Activated CD8-positive, alpha-beta memory T cell treated with anti-CD3 and anti-CD28 coated beads, Interleukin-2, amount 50 U/mL, for 4 hours (primary cell): Measurements from ENCODE around the gene GJC2.

Experiments used
- DNase-seq: peaks from one replicate; pipeline ENCODE4 v3.0.0-alpha.2; 2020

Gene GJC2

DNA sequence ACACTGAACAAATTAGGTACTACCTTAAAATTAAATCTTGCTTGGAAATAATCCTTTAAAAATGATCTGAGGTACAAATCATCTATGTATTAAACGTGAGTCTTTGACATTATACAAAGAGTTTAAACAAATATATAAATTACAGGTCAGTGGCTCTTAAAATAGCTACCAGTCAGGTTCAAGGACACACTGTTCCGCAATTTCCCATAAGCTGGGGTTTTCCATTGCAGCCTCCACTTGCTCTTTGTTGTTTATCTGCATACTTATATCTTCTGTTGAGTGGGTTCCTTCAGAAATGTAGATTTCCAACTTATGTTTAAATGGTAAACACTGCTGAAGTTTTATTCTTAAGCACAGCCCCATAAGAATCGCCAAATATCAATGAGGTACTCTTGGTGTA lies 34.9 kb upstream of the GJC2 start:
- no peak for DNase-seq

GRCh38 chr1:228117335-228117734 lies 32.4 kb upstream of the GJC2 start:
- no peak for DNase-seq

DNA sequence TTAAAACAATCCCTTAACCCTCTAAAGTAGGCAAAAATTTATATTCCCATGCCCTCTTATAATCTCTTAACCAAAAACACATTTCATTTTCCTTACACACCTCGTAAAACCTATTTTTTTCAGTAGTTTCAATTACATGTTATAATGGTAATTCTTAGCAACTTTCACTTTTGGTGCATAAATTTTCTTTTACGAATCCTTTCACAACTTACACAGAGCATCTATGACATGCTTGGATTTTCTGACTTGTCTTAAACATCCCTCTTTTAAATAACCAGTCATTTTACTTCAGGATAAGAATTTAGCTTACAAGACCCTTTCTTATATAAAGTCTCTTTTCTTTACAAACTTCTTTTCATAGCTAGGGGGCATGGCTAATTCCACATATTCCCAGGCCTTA lies 31.7 kb upstream of the GJC2 start:
- no peak for DNase-seq

- DNase-seq, result no peak
Measured at GRCh38 chr1:228120351-228120750, 29.4 kb upstream of the GJC2 start.

DNA sequence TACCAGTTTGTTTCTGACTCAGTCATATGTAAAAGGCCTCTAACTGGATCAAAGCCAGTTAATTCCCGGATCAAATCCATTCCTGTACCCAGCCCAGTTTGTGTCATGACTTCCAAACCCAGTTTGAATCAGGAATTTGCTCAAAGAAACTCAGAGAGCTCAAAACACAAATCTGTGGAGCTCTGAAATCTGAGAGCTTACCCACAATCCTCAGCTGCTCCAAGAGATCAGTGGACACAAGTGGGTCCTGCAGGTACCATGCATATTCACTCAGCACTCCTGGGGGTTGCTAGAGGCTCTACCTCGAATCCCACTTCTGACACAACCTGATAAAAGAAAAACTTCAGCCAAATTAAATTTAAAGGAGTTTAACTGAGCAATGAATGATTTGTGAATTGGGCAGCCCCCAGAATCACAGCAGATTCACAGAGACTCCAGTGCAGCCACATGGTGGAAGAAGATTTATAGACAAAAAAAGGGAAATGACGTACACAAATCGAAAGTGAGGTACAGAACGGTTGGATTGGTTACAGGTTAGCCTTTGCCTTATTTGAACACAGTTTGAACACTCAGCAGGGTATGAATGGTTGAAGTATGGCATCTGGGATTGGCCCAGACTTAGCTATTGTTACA lies 28.8 kb upstream of the GJC2 start:
- no peak for DNase-seq

- no peak for DNase-seq
Measured at GRCh38 chr1:228122921-228123441, 26.7 kb upstream of the GJC2 start.

- no peak for DNase-seq
Measured at GRCh38 chr1:228123505-228123904, 26.2 kb upstream of the GJC2 start.

DNA sequence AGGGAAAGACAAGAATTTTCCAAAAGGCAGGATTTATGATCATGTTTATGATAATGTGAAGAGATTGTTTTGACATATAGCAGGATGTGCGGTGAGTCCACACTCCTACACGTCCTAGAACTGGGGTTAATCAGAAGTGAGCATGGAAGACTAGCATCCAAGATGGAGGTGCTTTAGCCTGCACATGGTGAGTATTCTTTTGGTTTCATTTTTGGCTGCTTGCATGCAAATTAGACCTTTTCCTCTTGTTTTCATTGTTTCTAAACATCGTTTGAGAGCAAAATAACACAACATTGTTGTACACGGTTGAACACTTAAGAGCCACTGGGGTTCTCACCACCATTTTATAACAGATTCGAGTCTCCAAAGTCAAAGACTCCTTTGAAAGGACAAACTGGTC lies 24.5 kb upstream of the GJC2 start:
- no peak for DNase-seq

- DNase-seq, result no peak
Measured at GRCh38 chr1:228131766-228132165, 18.0 kb upstream of the GJC2 start.

DNA sequence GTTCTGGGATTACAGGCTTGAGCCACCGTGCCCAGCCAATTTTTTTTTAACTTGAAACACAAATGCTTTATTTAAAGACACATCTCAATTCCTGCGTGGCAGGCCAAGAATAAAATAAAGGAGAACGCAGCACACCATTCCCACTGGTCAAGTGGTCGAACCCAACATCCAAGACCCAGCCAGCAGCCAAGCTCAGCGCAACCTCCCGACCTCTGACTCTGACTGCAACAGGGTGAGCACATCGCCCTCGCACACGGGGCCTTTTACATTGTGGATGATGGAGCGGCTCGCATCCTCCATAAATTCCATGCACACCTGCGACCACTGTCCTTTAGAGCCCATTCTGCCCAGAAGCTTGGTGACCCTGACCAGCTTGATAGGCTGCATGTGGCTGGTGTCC lies 15.1 kb upstream of the GJC2 start:
- no peak for DNase-seq

DNA sequence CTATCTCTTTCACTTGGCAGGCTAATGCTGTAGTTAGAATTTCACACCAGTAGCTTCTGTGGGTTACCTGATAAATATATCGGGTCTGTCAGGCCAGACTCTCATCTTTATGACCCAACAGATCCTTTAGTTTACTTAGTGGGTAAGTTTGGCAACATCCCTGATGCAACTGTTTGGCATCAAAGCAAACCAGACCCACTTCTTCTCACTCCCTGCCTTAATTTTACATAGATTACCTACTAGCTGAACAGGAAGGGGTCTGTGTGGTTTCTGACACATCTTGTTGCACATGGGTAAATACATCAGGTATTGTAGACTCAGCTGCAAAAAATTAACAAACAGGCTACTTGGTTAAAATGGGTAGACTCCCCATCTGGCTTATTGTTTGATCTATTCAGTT lies 12.8 kb upstream of the GJC2 start:
- DNase-seq, result no peak

DNA sequence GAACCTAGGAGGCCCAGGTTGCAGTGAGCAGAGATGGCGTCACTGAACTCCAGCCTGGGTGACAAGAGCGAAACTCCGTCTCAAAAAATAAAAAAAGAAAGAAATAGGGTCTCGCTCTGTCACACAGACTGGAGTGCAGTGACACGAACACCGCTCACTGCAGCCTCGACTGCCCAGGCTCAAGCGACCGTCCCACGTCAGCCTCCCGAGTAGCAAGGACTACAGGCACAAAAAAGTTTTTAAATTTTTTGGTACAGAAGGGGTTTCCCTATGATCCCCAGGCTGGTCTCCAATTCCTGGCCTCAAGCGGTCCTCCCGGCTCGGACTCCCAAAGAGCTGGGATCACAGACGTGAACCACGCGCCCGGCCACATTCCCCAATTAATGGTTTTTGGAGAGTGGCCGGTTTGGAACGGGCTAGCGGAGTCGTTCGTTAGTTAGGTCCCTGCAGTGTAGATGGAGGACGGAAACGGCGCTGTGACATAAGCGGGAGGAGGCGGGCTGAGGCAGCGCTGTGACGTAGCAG lies 10.3 kb upstream of the GJC2 start:
- DNase-seq, result no peak

- peak; percentile 100 for DNase-seq
Measured at GRCh38 chr1:228139931-228140723, 9.6 kb upstream of the GJC2 start, which contains the start of gene GUK1. Gene GUK1, plus strand, starts transcription at chr1:228140279. Its CDS starts 24 bp downstream, at chr1:228140303.

DNA sequence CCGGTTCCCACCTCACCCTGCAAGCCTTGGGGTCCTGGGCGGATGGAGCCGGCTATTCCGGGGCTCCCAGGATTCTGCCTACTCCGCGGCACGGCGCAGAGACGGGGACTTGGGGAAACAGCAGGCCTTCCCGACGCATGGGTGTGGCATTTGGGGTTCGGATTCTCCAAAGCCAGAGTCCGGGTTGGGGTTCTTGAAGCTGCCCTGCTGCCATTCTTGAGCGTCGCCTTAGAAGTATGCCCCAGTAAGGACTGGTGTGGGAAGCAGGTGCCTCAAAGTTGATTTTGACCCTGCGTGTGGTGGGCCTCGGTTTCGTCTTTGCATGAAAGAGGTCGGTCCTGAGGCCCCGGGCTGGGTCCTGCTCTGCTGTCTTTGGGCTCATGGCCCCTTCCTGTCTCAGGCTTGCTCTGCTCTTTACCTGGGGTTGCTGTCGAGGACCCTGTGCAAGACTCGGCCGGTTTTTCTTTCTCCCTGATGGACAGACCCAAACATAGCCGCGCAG lies 9.0 kb upstream of the GJC2 start:
- DNase-seq, result peak; percentile 20

GRCh38 chr1:228141226-228142044 lies 8.3 kb upstream of the GJC2 start:
- peak; percentile 20 for DNase-seq

GRCh38 chr1:228142155-228142691 lies 7.5 kb upstream of the GJC2 start:
- DNase-seq, result peak; percentile 16

DNA sequence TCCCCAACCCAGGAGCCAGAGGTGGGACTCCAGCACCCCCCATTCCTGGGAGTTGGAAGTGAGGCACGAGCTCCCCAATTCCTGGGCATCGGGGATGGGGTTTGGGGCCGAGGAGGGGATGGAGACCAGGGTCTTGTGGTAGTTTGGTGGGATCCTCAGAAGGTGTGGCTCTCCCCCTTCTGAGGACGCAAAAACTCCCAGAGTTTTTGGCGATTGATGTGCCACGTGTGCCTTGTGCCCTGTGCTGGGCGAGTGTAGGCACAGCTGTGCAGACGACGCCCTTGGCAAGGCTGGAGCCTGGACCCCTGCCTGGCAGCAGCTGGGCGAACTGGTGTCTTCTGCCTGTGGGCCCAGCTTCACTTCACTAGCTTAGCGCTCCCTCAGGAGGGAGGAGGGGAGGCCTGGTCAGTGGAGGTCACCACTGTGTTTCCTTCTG lies 7.0 kb upstream of the GJC2 start:
- DNase-seq, result no peak

GRCh38 chr1:228143480-228144192 lies 6.1 kb upstream of the GJC2 start:
- no peak for DNase-seq

- DNase-seq, result no peak
Measured at GRCh38 chr1:228144193-228144992, 5.3 kb upstream of the GJC2 start.

GRCh38 chr1:228144993-228145343 lies 4.8 kb upstream of the GJC2 start:
- DNase-seq, result no peak
